BLaER1 treated with 17β-estradiol and CSF1 and Interleukin-3, amounts not matched to agents 10 nM and 100 nM (cell line): ENCODE measurements around the gene SLC6A9.

Experiments used
- H3K27ac ChIP-seq, 11 experiments: shearing (Covaris generic); formaldehyde crosslinking; 2 replicates each; pipeline ENCODE4 v1.8.1; 2022
- H3K27me3 ChIP-seq, 11 experiments: shearing (Covaris generic); formaldehyde crosslinking; 2 replicates each; pipeline ENCODE4 v1.8.1; 2022
- H3K36me3 ChIP-seq, 11 experiments: shearing (Covaris generic); formaldehyde crosslinking; 2 replicates each; pipeline ENCODE4 v1.8.1; 2022
- H3K4me1 ChIP-seq, 10 experiments: shearing (Covaris generic); formaldehyde crosslinking; 2 replicates each; pipeline ENCODE4 v1.8.1; 2022
- H3K4me2 ChIP-seq, 11 experiments: shearing (Covaris generic); formaldehyde crosslinking; 2 replicates each; pipeline ENCODE4 v1.8.1; 2022
- H3K4me3 ChIP-seq, 10 experiments: shearing (Covaris generic); formaldehyde crosslinking; 2 replicates each; pipeline ENCODE4 v1.8.1; 2022
- H3K9ac ChIP-seq, 11 experiments: shearing (Covaris generic); formaldehyde crosslinking; 2 replicates each; pipeline ENCODE4 v1.8.1; 2022
- H3K9me3 ChIP-seq, 11 experiments: shearing (Covaris generic); formaldehyde crosslinking; replicated peaks in 1 of 11; 2 replicates each; pipeline ENCODE4 v1.8.1; 2022
- H4K20me1 ChIP-seq, 11 experiments: shearing (Covaris generic); formaldehyde crosslinking; 2 replicates each; pipeline ENCODE4 v1.8.1; 2022
- Cebpa-rat ChIP-seq, 11 experiments: shearing (Covaris generic); IDR thresholded peaks; 2 replicates each; pipeline ENCODE4 v1.8.1; 2022

The SLC6A9 gene

DNA sequence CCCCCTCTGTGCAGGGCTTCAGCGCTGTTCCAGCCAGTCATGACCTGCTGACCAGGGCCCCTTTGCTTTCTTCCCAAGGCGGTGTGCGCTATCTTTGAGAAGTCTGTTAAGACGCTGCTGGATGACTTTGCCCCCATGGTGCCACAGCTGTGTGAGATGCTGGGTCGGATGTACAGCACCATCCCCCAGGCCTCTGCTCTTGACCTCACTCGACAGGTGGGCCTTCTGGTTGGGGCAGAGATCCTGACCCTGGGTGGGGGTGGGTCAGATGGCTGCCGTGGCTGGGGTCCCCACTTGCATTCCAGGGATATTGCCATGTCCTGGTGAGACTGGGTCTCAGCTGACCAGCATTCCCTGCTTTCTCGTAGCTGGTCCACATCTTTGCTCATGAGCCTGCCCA lies 70.5 kb downstream of the SLC6A9 start:
- H3K9me3 ChIP-seq = no peaks in the 10 kb centered on the region
- H3K9ac ChIP-seq = no peak overlapping the region
- H3K4me3 ChIP-seq = no peak overlapping the region
- H4K20me1 ChIP-seq = peaks cover 0 to 37% (median 5%) of the 10 kb centered on the region in 11 experiments; a peak in 6 of 22 replicates
- no peak for TF ChIP-seq Cebpa-rat (IDR thresholded peaks at IDR 0.05)
- peaks cover 0 to 12% (median 0%) of the 10 kb centered on the region in 10 experiments; a peak in 8 of 20 replicates for H3K4me1 ChIP-seq
- H3K27ac ChIP-seq = no peak overlapping the region
- H3K36me3 ChIP-seq = peaks cover 74 to 98% (median 90%) of the 10 kb centered on the region in 11 experiments
- no peaks in the 10 kb centered on the region for H3K27me3 ChIP-seq
- no peak overlapping the region for H3K4me2 ChIP-seq

DNA sequence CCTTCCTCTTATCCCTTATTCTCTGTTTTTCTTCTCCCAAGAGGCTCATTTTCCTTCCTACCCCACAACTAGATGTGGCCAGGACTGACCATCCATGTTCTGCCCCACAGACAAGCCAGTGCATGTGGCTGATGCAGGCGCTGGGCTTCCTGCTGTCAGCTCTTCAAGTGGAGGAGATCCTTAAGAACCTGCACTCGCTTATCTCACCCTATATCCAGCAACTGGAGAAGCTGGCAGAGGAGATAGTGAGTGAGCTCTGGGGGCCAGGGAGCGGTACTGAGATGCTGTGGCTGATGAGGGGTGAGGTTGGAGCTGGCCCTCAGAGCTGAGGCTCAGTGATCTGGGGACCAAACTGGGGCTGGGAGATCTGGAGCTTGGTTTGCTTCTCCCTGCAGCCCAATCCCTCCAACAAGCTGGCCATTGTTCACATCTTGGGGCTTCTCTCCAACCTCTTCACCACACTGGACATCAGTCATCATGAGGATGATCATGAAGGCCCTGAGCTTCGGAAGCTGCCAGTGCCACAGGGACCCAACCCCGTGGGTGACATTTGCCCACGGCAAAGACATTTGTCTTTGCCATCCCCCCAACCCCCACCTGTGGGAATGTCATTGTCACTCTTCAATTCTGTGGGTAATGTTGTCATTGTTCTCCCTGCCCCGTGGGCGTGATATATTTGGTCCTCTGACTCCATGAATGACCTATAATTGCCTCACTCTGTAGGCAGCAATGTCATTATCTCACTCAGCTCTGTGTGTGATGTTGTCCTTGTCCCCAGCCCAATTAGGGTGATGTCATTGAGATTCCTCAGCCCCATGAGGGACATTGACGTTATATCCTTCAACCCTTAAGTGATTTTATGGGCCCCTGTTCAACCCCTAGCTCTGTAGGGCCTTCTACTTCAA lies 72.7 kb downstream of the SLC6A9 start:
- no peak overlapping the region for H3K4me3 ChIP-seq
- H3K27me3 ChIP-seq = no peaks in the 10 kb centered on the region
- peaks cover 10 to 43% (median 19%) of the 10 kb centered on the region in 11 experiments; a peak in 20 of 22 replicates for H4K20me1 ChIP-seq
- TF ChIP-seq Cebpa-rat (IDR thresholded peaks at IDR 0.05) = no peak
- H3K4me2 ChIP-seq = no peak overlapping the region
- peaks cover 0 to 12% (median 2%) of the 10 kb centered on the region in 10 experiments; a peak in 9 of 20 replicates for H3K4me1 ChIP-seq
- peaks cover 63 to 97% (median 80%) of the 10 kb centered on the region in 11 experiments for H3K36me3 ChIP-seq
- no peaks in the 10 kb centered on the region for H3K9me3 ChIP-seq
- H3K9ac ChIP-seq = no peak overlapping the region
- no peak overlapping the region for H3K27ac ChIP-seq

DNA sequence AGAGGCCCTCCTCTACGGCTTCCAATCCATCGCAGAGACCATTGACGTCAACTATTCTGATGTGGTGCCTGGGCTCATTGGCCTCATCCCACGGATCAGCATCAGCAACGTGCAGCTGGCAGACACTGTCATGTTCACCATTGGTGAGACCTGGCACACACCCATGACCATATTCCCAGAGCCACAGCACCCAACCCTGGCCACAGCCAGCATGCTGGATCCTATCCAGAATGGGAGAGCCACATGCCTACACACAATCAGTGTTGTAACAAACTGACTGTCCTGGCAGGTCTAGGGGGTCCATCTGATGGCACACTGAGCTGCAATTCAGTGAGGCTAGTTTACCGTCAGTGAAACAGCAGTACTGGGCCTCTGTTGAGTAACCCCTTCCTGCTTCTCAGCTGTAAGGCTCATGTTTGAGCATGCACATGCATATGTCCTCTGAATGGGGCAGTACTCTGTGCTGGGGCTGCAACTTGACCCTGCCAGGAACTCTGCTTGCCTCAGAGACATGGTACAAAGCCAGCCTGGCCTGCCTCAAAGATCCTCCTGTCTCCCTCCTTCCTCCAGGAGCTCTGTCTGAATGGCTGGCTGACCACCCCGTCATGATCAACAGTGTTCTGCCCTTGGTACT lies 73.7 kb downstream of the SLC6A9 start:
- H3K27ac ChIP-seq = no peak overlapping the region
- no peak for TF ChIP-seq Cebpa-rat (IDR thresholded peaks at IDR 0.05)
- H3K4me2 ChIP-seq = no peak overlapping the region
- peaks cover 0 to 14% (median 8%) of the 10 kb centered on the region in 10 experiments; a peak in 13 of 20 replicates for H3K4me1 ChIP-seq
- H4K20me1 ChIP-seq = peaks cover 10 to 53% (median 29%) of the 10 kb centered on the region in 11 experiments; a peak in 20 of 22 replicates
- no peaks in the 10 kb centered on the region for H3K9me3 ChIP-seq
- peaks cover 56 to 86% (median 69%) of the 10 kb centered on the region in 11 experiments for H3K36me3 ChIP-seq
- no peak overlapping the region for H3K9ac ChIP-seq
- H3K27me3 ChIP-seq = no peaks in the 10 kb centered on the region
- no peak overlapping the region for H3K4me3 ChIP-seq

DNA sequence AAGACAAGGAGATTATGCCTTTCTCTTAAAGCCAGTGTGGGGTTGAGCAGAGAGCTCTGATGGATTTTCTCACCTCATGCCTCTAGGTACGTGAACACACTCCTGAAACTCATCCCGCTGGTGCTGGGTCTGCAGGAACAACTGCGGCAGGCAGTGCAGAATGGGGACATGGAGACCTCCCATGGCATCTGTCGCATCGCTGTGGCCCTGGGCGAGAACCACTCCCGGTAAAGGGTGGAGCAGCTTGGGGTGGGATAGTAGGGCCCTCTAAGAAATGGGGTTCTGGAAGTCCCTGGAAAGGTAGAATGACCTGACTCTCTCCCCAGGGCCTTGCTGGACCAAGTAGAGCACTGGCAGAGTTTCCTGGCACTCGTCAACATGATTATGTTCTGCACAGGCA lies 75.0 kb downstream of the SLC6A9 start:
- H3K27ac ChIP-seq = no peak overlapping the region
- no peak overlapping the region for H3K4me2 ChIP-seq
- H3K4me3 ChIP-seq = no peak overlapping the region
- H3K36me3 ChIP-seq = peaks cover 50 to 77% (median 58%) of the 10 kb centered on the region in 11 experiments
- H4K20me1 ChIP-seq = peaks cover 10 to 65% (median 32%) of the 10 kb centered on the region in 11 experiments; a peak in 20 of 22 replicates
- no peak overlapping the region for H3K9ac ChIP-seq
- no peak for TF ChIP-seq Cebpa-rat (IDR thresholded peaks at IDR 0.05)
- no peaks in the 10 kb centered on the region for H3K9me3 ChIP-seq
- no peaks in the 10 kb centered on the region for H3K27me3 ChIP-seq
- peaks cover 0 to 15% (median 9%) of the 10 kb centered on the region in 10 experiments; a peak in 12 of 20 replicates for H3K4me1 ChIP-seq

DNA sequence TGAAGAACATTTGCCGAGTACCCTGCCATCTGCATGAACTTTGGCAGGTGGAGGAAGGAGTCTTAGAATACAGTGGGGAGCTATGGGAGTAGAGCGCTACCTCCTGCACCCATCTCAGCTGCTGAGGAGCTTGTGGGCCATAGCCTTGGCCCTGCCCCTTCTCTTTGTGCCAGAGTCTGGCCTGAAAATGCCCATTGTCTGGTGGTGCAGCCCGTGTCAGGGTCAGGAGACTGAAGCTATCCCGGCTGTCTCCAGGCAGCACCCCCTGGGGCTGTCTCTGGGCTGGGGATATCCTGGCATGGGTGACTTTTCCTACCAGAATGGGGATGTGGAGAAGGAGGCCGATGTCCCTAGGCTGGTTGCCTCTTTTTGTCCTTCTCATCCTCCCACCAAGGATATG lies 77.2 kb downstream of the SLC6A9 start:
- H4K20me1 ChIP-seq = peaks cover 13 to 87% (median 37%) of the 10 kb centered on the region in 11 experiments; a peak in 20 of 22 replicates
- H3K27me3 ChIP-seq = no peaks in the 10 kb centered on the region
- no peak overlapping the region for H3K9ac ChIP-seq
- H3K36me3 ChIP-seq = peaks cover 43 to 77% (median 56%) of the 10 kb centered on the region in 11 experiments
- no peak overlapping the region for H3K4me2 ChIP-seq
- no peak overlapping the region for H3K27ac ChIP-seq
- TF ChIP-seq Cebpa-rat (IDR thresholded peaks at IDR 0.05) = no peak
- H3K4me3 ChIP-seq = no peak overlapping the region
- H3K9me3 ChIP-seq = no peaks in the 10 kb centered on the region
- peaks cover 3 to 20% (median 13%) of the 10 kb centered on the region in 10 experiments; a peak in 16 of 20 replicates for H3K4me1 ChIP-seq

DNA sequence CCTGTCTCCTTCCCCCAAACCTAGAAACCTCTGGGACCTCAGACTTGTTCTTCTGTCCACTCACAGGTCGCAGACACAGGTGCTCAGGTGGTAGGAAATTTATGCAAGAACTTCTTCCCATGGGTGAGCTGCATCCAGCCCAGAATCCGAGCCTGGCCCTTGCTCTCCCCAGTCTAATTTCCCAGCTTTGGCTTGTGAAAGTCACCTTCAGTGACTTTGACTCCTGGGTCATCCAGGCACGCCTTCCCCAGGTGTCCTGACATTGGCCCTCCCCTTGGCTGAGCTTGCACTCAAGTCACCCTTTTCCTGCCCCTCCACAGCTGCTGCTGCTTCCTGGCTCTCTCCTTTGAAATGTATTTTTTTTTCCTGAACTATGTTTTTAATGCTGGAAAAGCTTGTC lies 77.9 kb downstream of the SLC6A9 start:
- Histone ChIP-seq H3K27me3 (no peaks in the 10 kb centered on the region), H3K4me2 (peak overlapping the region in 4 of 11 experiments; percentile 6 to 33 (median 18); a peak in 3 of 22 replicates), H3K9me3 (no peaks in the 10 kb centered on the region), H3K9ac (0 out of 22 replicates have a peak overlapping the region, but pooled peaks of 1 of the 11 experiments have one; percentile 9), H3K4me3 (no peak overlapping the region), H3K36me3 (peaks cover 36 to 75% (median 49%) of the 10 kb centered on the region in 11 experiments), H3K27ac (no peak overlapping the region), H4K20me1 (peaks cover 13 to 93% (median 43%) of the 10 kb centered on the region in 11 experiments; a peak in 20 of 22 replicates), H3K4me1 (peaks cover 10 to 26% (median 19%) of the 10 kb centered on the region in 10 experiments)
- no peak for TF ChIP-seq Cebpa-rat (IDR thresholded peaks at IDR 0.05)

DNA sequence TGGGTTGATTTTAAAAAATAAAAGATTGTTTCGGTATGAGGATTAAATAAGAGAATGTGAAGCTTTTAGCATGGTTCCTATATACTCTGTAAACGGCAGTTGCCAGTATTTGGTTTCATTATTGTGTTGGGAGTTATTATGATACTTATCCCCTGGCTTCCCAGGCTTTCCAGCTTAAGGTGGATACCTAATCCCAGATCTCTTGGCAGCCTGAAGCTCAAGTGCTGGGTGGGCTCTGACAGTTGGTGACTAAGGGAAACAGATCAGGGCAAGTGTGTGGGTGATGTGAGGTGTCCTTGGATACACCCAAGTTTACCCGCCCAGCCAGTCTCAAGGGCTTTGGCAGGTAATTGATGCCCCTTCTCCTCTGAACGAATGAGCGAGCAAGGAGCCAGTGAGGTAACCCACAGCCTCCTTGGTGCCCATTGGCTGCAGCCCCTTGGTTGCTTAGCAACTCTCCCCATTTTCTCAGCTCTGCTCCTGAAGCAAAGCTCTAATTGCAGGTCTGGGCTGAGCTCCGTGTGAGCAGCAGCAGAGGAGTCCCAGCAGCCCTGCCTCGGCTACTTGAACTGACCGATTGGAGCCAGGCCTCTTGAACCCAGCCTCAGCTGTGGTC lies 78.4 kb downstream of the SLC6A9 start:
- Histone ChIP-seq H3K9ac (peak overlapping the region in 1 of 11 experiments; percentile 9; a peak in 1 of 22 replicates), H3K27ac (no peak overlapping the region), H3K4me2 (peak overlapping the region in 5 of 11 experiments; percentile 1 to 33 (median 12); a peak in 6 of 22 replicates), H3K36me3 (peaks cover 31 to 70% (median 44%) of the 10 kb centered on the region in 11 experiments), H3K4me1 (peaks cover 15 to 32% (median 24%) of the 10 kb centered on the region in 10 experiments), H3K9me3 (no peaks in the 10 kb centered on the region), H4K20me1 (peaks cover 13 to 97% (median 48%) of the 10 kb centered on the region in 11 experiments; a peak in 20 of 22 replicates), H3K4me3 (no peak overlapping the region), H3K27me3 (no peaks in the 10 kb centered on the region)
- no peak for TF ChIP-seq Cebpa-rat (IDR thresholded peaks at IDR 0.05)
